ENCODE measurements around the gene EFEMP2.
A peak's percentile ranks its signal among the peaks of the same experiment; 100 is the strongest.
"Not testable (repeated sequence)": the region's sequence is repeated elsewhere in the genome, so short reads cannot be mapped to it uniquely, and the experiment has no call there.

Gene EFEMP2

GRCh38 chr11:65851083-65851579 lies 21.5 kb downstream of the EFEMP2 start:
- Histone ChIP-seq H3K27ac (ENCODE audit: low read depth, low read length) (no peak overlapping the region), H3K4me3 (ENCODE audit: low read depth, low read length) (no peak overlapping the region), H3K9me3 (ENCODE audit: control insufficient read depth, insufficient read depth, low read length) (0 out of 2 replicates have a peak, but pooled peaks cover 2% of the 10 kb centered on the region), H3K27me3 (ENCODE audit: control insufficient read depth, insufficient read depth, low read length) (no peaks in the 10 kb centered on the region), H3K4me1 (ENCODE audit: control insufficient read depth, insufficient read depth, low read length) (peaks cover 3% of the 10 kb centered on the region), H3K9ac (ENCODE audit: low read depth, low read length) (no peak overlapping the region), H3K36me3 (ENCODE audit: control insufficient read depth, insufficient read depth, low read length) (peaks cover 32% of the 10 kb centered on the region)

- H3K27ac ChIP-seq (ENCODE audit: low read depth, low read length): no peak overlapping the region
Measured at GRCh38 chr11:65850217-65851082, 22.1 kb downstream of the EFEMP2 start.

GRCh38 chr11:65849771-65850216 lies 22.8 kb downstream of the EFEMP2 start:
- H3K27ac ChIP-seq (ENCODE audit: low read depth, low read length): no peak overlapping the region
- no peak overlapping the region for H3K9ac ChIP-seq (ENCODE audit: low read depth, low read length)

More at GRCh38 chr11:65850217-65851082, 22.1 kb downstream of the EFEMP2 start:
- Histone ChIP-seq H3K4me3 (ENCODE audit: low read depth, low read length) (no peak overlapping the region), H3K9me3 (ENCODE audit: control insufficient read depth, insufficient read depth, low read length) (0 out of 2 replicates have a peak, but pooled peaks cover 2% of the 10 kb centered on the region), H3K36me3 (ENCODE audit: control insufficient read depth, insufficient read depth, low read length) (peaks cover 26% of the 10 kb centered on the region), H3K27me3 (ENCODE audit: control insufficient read depth, insufficient read depth, low read length) (no peaks in the 10 kb centered on the region), H3K9ac (ENCODE audit: low read depth, low read length) (no peak overlapping the region), H3K4me1 (ENCODE audit: control insufficient read depth, insufficient read depth, low read length) (no peaks in the 10 kb centered on the region)

GRCh38 chr11:65849366-65849765 lies 23.2 kb downstream of the EFEMP2 start:
- no peak overlapping the region for H3K27ac ChIP-seq (ENCODE audit: low read depth, low read length)
- peaks cover 15% of the 10 kb centered on the region for H3K36me3 ChIP-seq (ENCODE audit: control insufficient read depth, insufficient read depth, low read length)
- H3K9me3 ChIP-seq (ENCODE audit: control insufficient read depth, insufficient read depth, low read length): 0 out of 2 replicates have a peak, but pooled peaks cover 2% of the 10 kb centered on the region
- no peaks in the 10 kb centered on the region for H3K4me1 ChIP-seq (ENCODE audit: control insufficient read depth, insufficient read depth, low read length)
- no peaks in the 10 kb centered on the region for H3K27me3 ChIP-seq (ENCODE audit: control insufficient read depth, insufficient read depth, low read length)
- no peak overlapping the region for H3K9ac ChIP-seq (ENCODE audit: low read depth, low read length)
- H3K4me3 ChIP-seq (ENCODE audit: low read depth, low read length): no peak overlapping the region

More at GRCh38 chr11:65849771-65850216, 22.8 kb downstream of the EFEMP2 start:
- H3K4me1 ChIP-seq (ENCODE audit: control insufficient read depth, insufficient read depth, low read length): no peaks in the 10 kb centered on the region
- no peak overlapping the region for H3K4me3 ChIP-seq (ENCODE audit: low read depth, low read length)
- no peaks in the 10 kb centered on the region for H3K27me3 ChIP-seq (ENCODE audit: control insufficient read depth, insufficient read depth, low read length)
- H3K9me3 ChIP-seq (ENCODE audit: control insufficient read depth, insufficient read depth, low read length): 0 out of 2 replicates have a peak, but pooled peaks cover 2% of the 10 kb centered on the region
- H3K36me3 ChIP-seq (ENCODE audit: control insufficient read depth, insufficient read depth, low read length): peaks cover 19% of the 10 kb centered on the region

GRCh38 chr11:65848693-65849092 lies 23.9 kb downstream of the EFEMP2 start:
- H3K9ac ChIP-seq (ENCODE audit: low read depth, low read length); H3K4me1 ChIP-seq (ENCODE audit: control insufficient read depth, insufficient read depth, low read length); H3K27ac ChIP-seq (ENCODE audit: low read depth, low read length); H3K36me3 ChIP-seq (ENCODE audit: control insufficient read depth, insufficient read depth, low read length); H3K4me3 ChIP-seq (ENCODE audit: low read depth, low read length); H3K9me3 ChIP-seq (ENCODE audit: control insufficient read depth, insufficient read depth, low read length); H3K27me3 ChIP-seq (ENCODE audit: control insufficient read depth, insufficient read depth, low read length): not testable (repeated sequence)

- H3K4me1 ChIP-seq (ENCODE audit: control insufficient read depth, insufficient read depth, low read length): no peaks in the 10 kb centered on the region
- H3K9ac ChIP-seq (ENCODE audit: low read depth, low read length): no peak overlapping the region
Measured at GRCh38 chr11:65847746-65848145, 24.9 kb downstream of the EFEMP2 start.

GRCh38 chr11:65844231-65844872 lies 28.2 kb downstream of the EFEMP2 start:
- Histone ChIP-seq H3K4me3 (ENCODE audit: low read depth, low read length) (no peak overlapping the region), H3K27me3 (ENCODE audit: control insufficient read depth, insufficient read depth, low read length) (no peaks in the 10 kb centered on the region), H3K4me1 (ENCODE audit: control insufficient read depth, insufficient read depth, low read length) (no peaks in the 10 kb centered on the region), H3K9me3 (ENCODE audit: control insufficient read depth, insufficient read depth, low read length) (no peaks in the 10 kb centered on the region), H3K27ac (ENCODE audit: low read depth, low read length) (no peak overlapping the region), H3K36me3 (ENCODE audit: control insufficient read depth, insufficient read depth, low read length) (no peaks in the 10 kb centered on the region), H3K9ac (ENCODE audit: low read depth, low read length) (no peak overlapping the region)

More at GRCh38 chr11:65847746-65848145, 24.9 kb downstream of the EFEMP2 start:
- Histone ChIP-seq H3K36me3 (ENCODE audit: control insufficient read depth, insufficient read depth, low read length) (no peaks in the 10 kb centered on the region; the same call in 1 of the 2 replicates), H3K9me3 (ENCODE audit: control insufficient read depth, insufficient read depth, low read length) (0 out of 2 replicates have a peak, but pooled peaks cover 2% of the 10 kb centered on the region), H3K4me3 (ENCODE audit: low read depth, low read length) (no peak overlapping the region), H3K27me3 (ENCODE audit: control insufficient read depth, insufficient read depth, low read length) (no peaks in the 10 kb centered on the region), H3K27ac (ENCODE audit: low read depth, low read length) (no peak overlapping the region)

- Histone ChIP-seq H3K27ac (ENCODE audit: low read depth, low read length) (no peak overlapping the region), H3K36me3 (ENCODE audit: control insufficient read depth, insufficient read depth, low read length) (no peaks in the 10 kb centered on the region)
Measured at GRCh38 chr11:65843811-65844210, 28.8 kb downstream of the EFEMP2 start.

GRCh38 chr11:65842144-65842543 lies 30.5 kb downstream of the EFEMP2 start:
- H3K9ac ChIP-seq (ENCODE audit: low read depth, low read length): no peak overlapping the region
- H3K36me3 ChIP-seq (ENCODE audit: control insufficient read depth, insufficient read depth, low read length): no peaks in the 10 kb centered on the region
- H3K9me3 ChIP-seq (ENCODE audit: control insufficient read depth, insufficient read depth, low read length): no peaks in the 10 kb centered on the region
- H3K27ac ChIP-seq (ENCODE audit: low read depth, low read length): no peak overlapping the region
- no peaks in the 10 kb centered on the region for H3K27me3 ChIP-seq (ENCODE audit: control insufficient read depth, insufficient read depth, low read length)
- no peaks in the 10 kb centered on the region for H3K4me1 ChIP-seq (ENCODE audit: control insufficient read depth, insufficient read depth, low read length)
- no peak overlapping the region for H3K4me3 ChIP-seq (ENCODE audit: low read depth, low read length)

More at GRCh38 chr11:65843811-65844210, 28.8 kb downstream of the EFEMP2 start:
- Histone ChIP-seq H3K27me3 (ENCODE audit: control insufficient read depth, insufficient read depth, low read length) (no peaks in the 10 kb centered on the region), H3K9me3 (ENCODE audit: control insufficient read depth, insufficient read depth, low read length) (no peaks in the 10 kb centered on the region), H3K9ac (ENCODE audit: low read depth, low read length) (no peak overlapping the region), H3K4me3 (ENCODE audit: low read depth, low read length) (no peak overlapping the region), H3K4me1 (ENCODE audit: control insufficient read depth, insufficient read depth, low read length) (no peaks in the 10 kb centered on the region)

- Histone ChIP-seq H3K36me3 (ENCODE audit: control insufficient read depth, insufficient read depth, low read length) (no peaks in the 10 kb centered on the region), H3K9ac (ENCODE audit: low read depth, low read length) (0 out of 2 replicates have a peak overlapping the region, but pooled peaks have one; percentile 79), H3K9me3 (ENCODE audit: control insufficient read depth, insufficient read depth, low read length) (no peaks in the 10 kb centered on the region), H3K27ac (ENCODE audit: low read depth, low read length) (no peak overlapping the region), H3K4me1 (ENCODE audit: control insufficient read depth, insufficient read depth, low read length) (peaks cover 6% of the 10 kb centered on the region), H3K4me3 (ENCODE audit: low read depth, low read length) (peak overlapping the region; percentile 67), H3K27me3 (ENCODE audit: control insufficient read depth, insufficient read depth, low read length) (peaks cover 18% of the 10 kb centered on the region)
Measured at GRCh38 chr11:65834202-65834601, 38.4 kb downstream of the EFEMP2 start.

All from HUES48 (cell line).